Mucosa of stomach (tissue), 1 donor: ENCODE data around the gene CNKSR2.

ENCODE experiments used
- H3K27me3 ChIP-seq: one replicate; pipeline ENCODE4 v1.7.0; 2013; ENCODE audit warnings: mild to moderate bottlenecking, low read length; ENCODE audit not compliant: control insufficient read depth, insufficient read depth
- H3K36me3 ChIP-seq: one replicate; pipeline ENCODE4 v1.7.0; 2013; ENCODE audit warnings: low read length; ENCODE audit not compliant: control insufficient read depth, insufficient read depth
- H3K4me1 ChIP-seq: one replicate; pipeline ENCODE4 v1.7.0; 2013; ENCODE audit warnings: mild to moderate bottlenecking, low read length; ENCODE audit not compliant: control insufficient read depth, insufficient read depth
- H3K4me3 ChIP-seq: one replicate; pipeline ENCODE4 v1.7.0; 2013; ENCODE audit warnings: low read length
- H3K9ac ChIP-seq: one replicate; pipeline ENCODE4 v1.7.0; 2013; ENCODE audit warnings: mild to moderate bottlenecking, low read length, moderate library complexity
- H3K9me3 ChIP-seq: one replicate; pipeline ENCODE4 v1.7.0; 2013; ENCODE audit warnings: mild to moderate bottlenecking, low read length, moderate library complexity; ENCODE audit not compliant: control insufficient read depth
- donor health status: Pancreatic carcinoma.

Gene CNKSR2

GRCh38 chrX:21699136-21699535 lies 324.9 kb downstream of the CNKSR2 start:
- no peaks in the 10 kb centered on the region for H3K36me3 ChIP-seq
- H3K4me1 ChIP-seq = no peaks in the 10 kb centered on the region
- no peak overlapping the region for H3K9ac ChIP-seq
- H3K9me3 ChIP-seq = no peaks in the 10 kb centered on the region
- no peak overlapping the region for H3K4me3 ChIP-seq
- no peaks in the 10 kb centered on the region for H3K27me3 ChIP-seq

GRCh38 chrX:21700275-21700674 lies 326.1 kb downstream of the CNKSR2 start:
- Histone ChIP-seq H3K9ac (no peak overlapping the region), H3K27me3 (no peaks in the 10 kb centered on the region), H3K36me3 (no peaks in the 10 kb centered on the region), H3K4me3 (no peak overlapping the region), H3K9me3 (no peaks in the 10 kb centered on the region), H3K4me1 (no peaks in the 10 kb centered on the region)

- H3K4me1 ChIP-seq = no peaks in the 10 kb centered on the region
- no peaks in the 10 kb centered on the region for H3K36me3 ChIP-seq
- H3K27me3 ChIP-seq = no peaks in the 10 kb centered on the region
- H3K9ac ChIP-seq = no peak overlapping the region
- H3K9me3 ChIP-seq = no peaks in the 10 kb centered on the region
- H3K4me3 ChIP-seq = no peak overlapping the region
Measured at GRCh38 chrX:21700967-21701366, 326.7 kb downstream of the CNKSR2 start.

GRCh38 chrX:21702725-21703124 lies 328.5 kb downstream of the CNKSR2 start:
- Histone ChIP-seq H3K9me3 (no peaks in the 10 kb centered on the region), H3K9ac (no peak overlapping the region), H3K36me3 (no peaks in the 10 kb centered on the region), H3K4me1 (no peaks in the 10 kb centered on the region), H3K27me3 (no peaks in the 10 kb centered on the region), H3K4me3 (no peak overlapping the region)
